Measurements from ENCODE around the gene DNASE2.

The DNASE2 gene

GRCh38 chr19:12913851-12914690, 32.8 kb upstream of the DNASE2 start:
- no peak overlapping the region for H3K4me3 ChIP-seq (ENCODE audit: low read length)
- DNase-seq (ENCODE audit: low read depth) = no peak
- no peak for TF ChIP-seq CTCF (conservative IDR thresholded peaks at IDR 0.05; ENCODE audit: low read depth, low read length)

DNA sequence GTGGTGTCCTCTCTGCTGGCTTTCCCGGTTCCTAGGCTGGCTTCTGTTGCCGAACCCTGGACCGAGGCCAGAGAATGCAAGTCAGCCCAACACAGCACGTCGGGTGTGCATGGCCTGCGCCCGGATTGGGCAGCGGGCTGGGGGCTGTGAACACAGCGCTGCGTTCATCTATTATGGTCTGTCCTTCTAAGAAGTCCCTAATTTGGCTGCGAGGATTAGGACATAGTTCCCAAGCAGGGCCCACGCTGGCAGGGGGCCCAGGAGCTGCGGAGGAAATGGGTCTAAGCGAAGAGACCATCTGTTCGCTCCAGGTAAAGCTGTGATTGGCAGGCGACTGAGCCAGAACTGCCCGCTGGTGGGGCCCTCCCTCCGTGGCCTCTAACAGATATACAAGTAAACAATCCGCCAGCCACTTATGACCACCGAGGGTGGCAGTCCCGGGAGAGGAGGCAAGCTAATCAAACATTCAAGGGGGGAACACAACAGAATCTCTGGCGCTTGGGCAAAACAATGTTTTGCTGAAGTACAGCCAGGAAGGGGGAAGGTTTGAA, 31.8 kb upstream of the DNASE2 start:
- TF ChIP-seq CTCF (conservative IDR thresholded peaks at IDR 0.05; ENCODE audit: low read depth, low read length) = no peak
- DNase-seq (ENCODE audit: low read depth) = peak; percentile 23
- peak overlapping the region; percentile 26 for H3K4me3 ChIP-seq (ENCODE audit: low read length)

DNA sequence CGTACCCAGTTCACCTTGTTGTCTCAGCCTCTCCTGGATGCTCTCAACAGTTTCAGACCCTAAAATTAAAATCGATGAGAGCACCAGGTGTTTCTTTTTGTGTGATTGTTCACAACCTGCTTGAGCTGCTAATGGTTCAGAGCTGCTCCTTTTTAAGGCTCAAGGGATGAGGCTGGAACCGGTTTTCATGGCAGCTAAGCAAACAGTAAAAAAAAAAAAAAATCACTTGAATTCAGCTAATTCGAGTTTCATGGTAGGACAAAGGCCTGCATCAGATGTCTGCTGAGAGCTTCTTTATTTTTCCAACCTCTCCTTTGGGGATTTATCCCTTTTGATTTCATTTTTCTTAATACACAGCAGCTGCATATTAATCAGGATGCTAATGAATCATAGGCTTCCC, 31.3 kb upstream of the DNASE2 start:
- no peak for DNase-seq (ENCODE audit: low read depth)
- H3K4me3 ChIP-seq (ENCODE audit: low read length) = peak overlapping the region; percentile 26
- no peak for TF ChIP-seq CTCF (conservative IDR thresholded peaks at IDR 0.05; ENCODE audit: low read depth, low read length)

- no peak for DNase-seq (ENCODE audit: low read depth)
- no peak for TF ChIP-seq CTCF (conservative IDR thresholded peaks at IDR 0.05; ENCODE audit: low read depth, low read length)
- no peak overlapping the region for H3K4me3 ChIP-seq (ENCODE audit: low read length)
Measured at GRCh38 chr19:12907166-12907565, 25.9 kb upstream of the DNASE2 start.

- TF ChIP-seq CTCF (conservative IDR thresholded peaks at IDR 0.05; ENCODE audit: low read depth, low read length) = no peak
- no peak for DNase-seq (ENCODE audit: low read depth)
Measured at GRCh38 chr19:12899891-12900518, 18.8 kb upstream of the DNASE2 start.

DNA sequence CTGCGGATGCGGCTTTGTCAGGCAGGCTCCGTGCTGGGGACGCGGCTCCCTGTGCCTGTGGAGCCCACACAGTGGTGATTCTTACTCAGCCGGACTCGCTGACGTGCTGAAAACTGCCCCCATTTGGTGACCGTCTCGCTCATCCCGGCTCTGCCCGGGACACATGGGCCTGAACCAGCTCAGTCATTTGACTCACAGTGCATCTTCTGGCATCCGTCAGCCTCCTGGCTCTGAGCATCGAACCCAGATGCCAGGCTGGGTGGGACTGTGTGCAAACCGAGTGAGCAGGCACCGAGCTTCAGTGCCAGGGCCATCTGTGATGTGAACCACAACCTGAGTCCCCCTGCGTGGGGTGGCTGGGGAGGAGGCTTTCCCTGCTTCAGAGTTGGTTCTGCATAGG, 15.2 kb upstream of the DNASE2 start:
- H3K4me3 ChIP-seq (ENCODE audit: low read length) = no peak overlapping the region
- no peak for TF ChIP-seq CTCF (conservative IDR thresholded peaks at IDR 0.05; ENCODE audit: low read depth, low read length)
- DNase-seq (ENCODE audit: low read depth) = no peak

More at GRCh38 chr19:12899891-12900518, 18.8 kb upstream of the DNASE2 start:
- H3K4me3 ChIP-seq (ENCODE audit: low read length) = no peak overlapping the region

All from retinal pigment epithelial cell (primary cell).